KBM-7 (cell line): Measurements from ENCODE around the gene AKAP7.
A peak's percentile ranks its signal among the peaks of the same experiment; 100 is the strongest.
"Not testable (repeated sequence)": the region's sequence is repeated elsewhere in the genome, so short reads cannot be mapped to it uniquely, and the experiment has no call there.

Experiments used
- DNase-seq: peaks from one replicate; pipeline ENCODE4 v3.0.0-alpha.2; 2015
- in situ Hi-C: fragments of 300-500 bp; cut with MboI; formaldehyde crosslinking; loops from 2 replicates; pipeline ENCODE4 v1.14.3; 2020; ENCODE audit warnings: low sequenced_read_pairs, low pct_unique_long_range_greater_than_20kb, mixed read lengths

The AKAP7 gene

DNA sequence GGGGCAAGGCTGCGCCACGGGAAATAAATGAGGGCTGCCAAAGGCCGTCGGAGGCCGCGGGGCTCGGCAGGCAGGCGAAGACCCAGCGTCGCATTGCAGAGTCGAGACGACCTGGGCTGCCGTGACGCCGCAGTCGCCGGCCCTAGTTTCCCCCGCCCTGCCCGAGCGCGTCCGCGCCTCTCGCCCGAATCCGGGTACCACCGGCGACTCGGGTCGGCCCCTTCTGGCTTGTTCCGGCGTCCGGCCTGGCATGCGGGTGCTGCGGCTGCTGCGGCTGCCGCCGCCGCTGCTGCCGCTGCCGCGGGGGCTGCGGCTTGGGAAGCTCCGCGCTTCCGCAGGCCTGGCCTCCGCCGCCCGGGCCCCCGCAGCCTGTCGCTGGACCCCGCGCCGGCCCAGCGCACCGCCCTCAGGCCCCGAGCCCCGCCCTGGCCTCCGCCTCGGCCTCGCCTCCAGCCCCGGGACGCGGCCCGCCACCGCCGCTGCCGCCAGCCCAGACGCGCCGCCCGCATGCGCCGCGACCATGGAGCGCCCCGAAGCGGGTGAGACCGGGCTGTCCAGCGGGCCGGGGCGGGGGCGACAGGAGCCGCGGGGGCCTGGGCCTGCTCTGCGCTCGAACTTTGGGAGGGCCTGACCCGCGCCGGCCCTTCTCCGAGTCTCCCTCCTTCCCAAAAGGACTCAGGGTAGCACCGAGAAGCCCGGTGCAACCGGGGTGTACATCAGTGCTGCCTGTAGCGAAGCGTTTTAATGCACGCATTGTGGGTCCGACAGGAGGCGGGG is at the start of gene AKAP7:
AKAP7 (plus strand) TSS at position 224 of the 777 bp plus-strand sequence; CDS start at position 521, 297 bp downstream.
- in situ Hi-C loops: no loop called here
- peak; percentile 75 for DNase-seq

- in situ Hi-C loops: not testable (repeated sequence)
- DNase-seq: peak; percentile 74
Observed at GRCh38 chr6:131090339-131090738, 44.9 kb upstream of the AKAP7 start.

- in situ Hi-C loops, DNase-seq: not testable (repeated sequence)
Observed at GRCh38 chr6:131091944-131092343, 43.3 kb upstream of the AKAP7 start.

DNA sequence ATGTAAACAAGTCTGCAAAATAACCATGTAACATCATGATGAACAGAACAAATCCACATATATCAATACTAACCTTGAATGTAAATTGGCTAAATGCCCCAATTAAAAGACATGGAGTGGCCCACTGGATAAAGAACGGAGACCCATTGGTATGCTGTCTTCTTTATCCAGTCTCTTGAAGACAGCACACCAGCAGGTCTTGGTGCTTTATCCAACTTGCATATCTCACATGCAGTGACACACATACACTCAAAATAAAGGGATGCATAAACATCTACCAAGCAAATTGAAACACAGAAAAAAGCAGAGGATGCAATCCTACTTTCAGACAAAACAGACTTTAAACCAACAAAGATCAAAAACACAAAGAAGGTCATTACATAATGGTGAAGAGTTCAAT is 41.9 kb upstream of the AKAP7 start:
- in situ Hi-C loops: no loop called here
- no peak for DNase-seq

- DNase-seq: no peak
- in situ Hi-C loops: no loop called here
Observed at GRCh38 chr6:131096786-131097185, 38.5 kb upstream of the AKAP7 start.

DNA sequence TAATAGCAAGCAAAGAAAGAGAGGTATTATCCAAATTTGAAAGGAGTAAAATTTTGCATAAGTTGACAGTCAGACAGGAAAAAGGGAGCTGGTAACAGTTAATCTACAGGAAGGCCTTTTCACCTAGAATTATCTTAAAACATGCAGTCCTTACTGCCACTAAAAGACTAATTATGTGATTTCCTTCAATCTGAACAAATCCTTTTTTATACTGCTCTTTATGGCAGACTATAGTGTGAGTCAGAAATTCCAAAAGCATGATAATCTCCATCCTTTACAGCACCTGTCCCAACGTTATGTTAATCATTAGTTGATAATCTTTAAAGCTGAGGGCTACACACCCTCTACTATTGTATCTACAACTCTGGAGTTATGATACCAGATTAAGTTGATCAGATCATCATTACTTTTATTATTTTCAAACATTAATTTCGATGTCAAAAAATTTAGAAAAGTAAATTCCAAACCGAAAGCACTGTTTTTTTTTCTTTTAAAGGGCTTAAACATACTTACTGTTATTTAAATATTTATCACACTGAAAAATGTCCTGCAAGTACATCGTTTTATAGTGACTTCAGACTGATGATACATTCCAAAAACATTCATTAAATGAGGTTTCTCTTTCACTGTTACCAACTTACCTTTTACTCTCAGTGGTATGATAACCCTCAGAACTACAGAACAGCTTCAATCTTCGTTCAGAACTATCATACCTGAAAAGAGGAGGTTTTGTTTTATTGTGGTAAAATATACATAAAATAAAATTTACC is 33.2 kb upstream of the AKAP7 start:
- DNase-seq: no peak
- in situ Hi-C loops: loop anchor here (25.0 kb wide), 1 partner anchor 215 kb away; no protein-coding TSS in a partner anchor

DNA sequence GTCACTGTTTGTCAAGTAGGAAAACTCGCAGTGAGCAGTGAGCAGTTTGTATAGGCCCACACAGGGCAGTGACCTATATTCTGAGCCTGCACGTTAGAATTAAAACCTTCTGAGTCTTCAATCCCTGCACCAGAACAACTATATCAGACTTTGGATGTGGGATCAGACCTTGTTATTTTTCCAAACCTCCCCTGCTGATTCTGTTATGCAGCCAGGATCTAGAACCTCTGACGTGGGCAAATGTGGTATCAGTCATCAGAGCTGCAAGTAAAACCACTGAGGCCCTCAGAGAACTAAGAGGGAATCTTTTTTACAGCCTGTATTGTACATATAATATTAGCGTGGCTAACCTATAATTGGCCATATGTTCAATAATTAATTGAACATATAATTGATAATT is 32.0 kb upstream of the AKAP7 start:
- DNase-seq: no peak
- in situ Hi-C loops: loop anchor here (25.0 kb wide), 1 partner anchor 216 kb away; no protein-coding TSS in a partner anchor

GRCh38 chr6:131103901-131104300 is 31.4 kb upstream of the AKAP7 start:
- in situ Hi-C loops: loop anchor here (25.0 kb wide), 1 partner anchor 217 kb away; no protein-coding TSS in a partner anchor
- no peak for DNase-seq

- in situ Hi-C loops: loop anchor here (25.0 kb wide), 1 partner anchor 220 kb away; no protein-coding TSS in a partner anchor
- no peak for DNase-seq
Observed at GRCh38 chr6:131107151-131107550, 28.1 kb upstream of the AKAP7 start.

GRCh38 chr6:131112249-131112648 is 23.0 kb upstream of the AKAP7 start:
- DNase-seq: no peak
- in situ Hi-C loops: loop anchor here (25.0 kb wide), 1 partner anchor 225 kb away; no protein-coding TSS in a partner anchor

- no peak for DNase-seq
Observed at GRCh38 chr6:131115651-131116050, 19.6 kb upstream of the AKAP7 start.

GRCh38 chr6:131116321-131116720 is 18.9 kb upstream of the AKAP7 start:
- DNase-seq: no peak
- in situ Hi-C loops: loop anchor here (25.0 kb wide), 1 partner anchor 229 kb away; no protein-coding TSS in a partner anchor

More at GRCh38 chr6:131115651-131116050, 19.6 kb upstream of the AKAP7 start:
- in situ Hi-C loops: loop anchor here (25.0 kb wide), 1 partner anchor 228 kb away; no protein-coding TSS in a partner anchor

- in situ Hi-C loops: loop anchor here (25.0 kb wide), 1 partner anchor 230 kb away; no protein-coding TSS in a partner anchor
Observed at GRCh38 chr6:131116755-131117360, 18.4 kb upstream of the AKAP7 start.

DNA sequence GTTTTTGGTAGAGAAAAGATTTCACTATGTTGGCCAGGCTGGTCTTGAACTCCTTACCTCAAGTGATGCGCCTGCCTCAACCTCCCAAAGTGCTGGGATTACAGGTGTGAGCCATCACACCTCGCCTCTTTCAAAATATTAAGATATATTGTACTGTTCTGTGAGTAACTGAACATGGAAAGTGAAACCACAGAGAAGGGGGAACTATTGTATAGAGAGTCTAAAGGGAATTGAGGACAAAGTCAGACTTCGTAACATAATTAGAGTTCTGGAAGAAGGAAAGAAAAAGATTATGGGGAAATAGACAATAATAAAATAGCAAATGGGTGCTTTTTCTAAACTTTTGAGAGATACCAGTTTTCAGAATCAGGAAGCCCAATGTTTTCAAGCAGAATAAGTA is 17.4 kb upstream of the AKAP7 start:
- DNase-seq: no peak
- in situ Hi-C loops: loop anchor here (25.0 kb wide), 1 partner anchor 231 kb away; no protein-coding TSS in a partner anchor

More at GRCh38 chr6:131116755-131117360, 18.4 kb upstream of the AKAP7 start:
- peak; percentile 74 for DNase-seq

DNA sequence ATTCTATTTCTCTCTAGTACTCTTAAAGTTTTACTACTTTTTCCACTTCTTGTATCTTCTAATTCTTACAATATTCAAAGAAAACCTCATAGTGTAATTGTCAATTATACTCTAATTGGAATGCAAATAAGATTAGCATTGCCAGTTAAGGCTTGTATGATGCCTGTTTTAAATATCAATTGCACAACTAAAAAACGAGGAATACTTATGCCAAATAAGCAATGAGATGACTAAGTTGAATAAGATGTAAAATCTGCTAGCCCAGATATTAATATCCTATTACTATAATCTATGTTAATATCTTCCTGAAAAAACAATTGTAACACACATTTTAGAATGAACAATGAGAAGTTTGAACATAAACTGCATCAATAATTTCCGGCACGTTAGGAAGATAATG is 13.3 kb upstream of the AKAP7 start:
- DNase-seq: no peak
- in situ Hi-C loops: loop anchor here (25.0 kb wide), 1 partner anchor 235 kb away; no protein-coding TSS in a partner anchor

GRCh38 chr6:131122516-131122915 is 12.8 kb upstream of the AKAP7 start:
- no peak for DNase-seq
- in situ Hi-C loops: loop anchor here (25.0 kb wide), 1 partner anchor 235 kb away; no protein-coding TSS in a partner anchor

- no peak for DNase-seq
- in situ Hi-C loops: loop anchor here (25.0 kb wide), 1 partner anchor 237 kb away; no protein-coding TSS in a partner anchor
Observed at GRCh38 chr6:131124336-131125071, 10.8 kb upstream of the AKAP7 start.

DNA sequence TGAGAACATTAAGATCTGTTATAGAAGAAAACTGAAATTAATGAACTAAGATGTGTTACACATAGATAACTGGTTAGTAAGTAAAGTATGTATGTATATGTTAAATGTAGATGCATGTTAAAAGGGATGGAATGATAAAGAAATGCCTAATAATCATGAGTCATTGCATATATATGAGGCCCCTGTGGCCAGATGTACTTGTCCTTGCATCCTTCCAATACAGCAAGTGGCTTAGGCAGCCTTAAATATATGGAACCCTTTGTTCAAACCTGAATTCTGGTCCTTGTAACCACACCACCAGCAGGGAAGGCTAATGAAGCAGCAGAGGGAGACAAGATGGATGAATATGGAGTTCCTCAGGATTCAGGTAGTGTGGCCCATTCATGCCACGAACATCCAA is 9.8 kb upstream of the AKAP7 start:
- no peak for DNase-seq
- in situ Hi-C loops: no loop called here
